ENCODE results near the gene FAF1.
"Not testable (repeated sequence)": the region's sequence is repeated elsewhere in the genome, so short reads cannot be mapped to it uniquely, and the experiment has no call there.

The FAF1 gene

DNA sequence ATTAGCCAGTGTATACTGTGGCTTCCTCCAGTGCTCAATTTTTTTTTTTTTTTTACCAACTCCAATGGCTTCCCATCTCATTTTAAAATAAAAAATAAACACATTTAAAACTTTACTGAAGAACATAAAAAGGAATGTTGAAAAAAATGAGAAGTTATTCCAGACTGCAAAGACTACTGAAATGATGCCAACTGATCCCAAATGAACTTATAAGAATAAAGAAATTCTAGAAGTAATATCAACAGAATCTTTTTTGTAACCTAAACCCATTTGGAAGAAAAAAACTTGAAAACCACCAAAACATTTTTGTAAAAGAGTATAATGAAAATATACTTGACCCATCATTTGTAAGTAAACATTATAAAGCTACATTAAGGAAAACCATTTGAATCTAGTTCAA lies 129.4 kb downstream of the FAF1 start:
- Histone ChIP-seq H3K27me3 (ENCODE audit: low read length) (no peaks in the 10 kb centered on the region), H3K4me3 (ENCODE audit: insufficient read depth, low read length, poor library complexity, severe bottlenecking) (no peak overlapping the region), H3F3A (ENCODE audit: insufficient read depth) (no peaks in the 10 kb centered on the region), H3K27ac (ENCODE audit: low read depth, low read length) (no peak overlapping the region), H2AFZ (ENCODE audit: low read depth, low read length, severe bottlenecking) (no peak overlapping the region), H3K36me3 (ENCODE audit: low read length) (no peaks in the 10 kb centered on the region), H3K9me2 (replicated peaks; ENCODE audit: insufficient read depth, low read length) (no peaks in the 10 kb centered on the region), H3K9me3 (ENCODE audit: insufficient read depth, low read length) (no peaks in the 10 kb centered on the region), H3K9ac (ENCODE audit: low read length) (no peak overlapping the region), H3K4me2 (ENCODE audit: low read depth, low read length, poor library complexity, severe bottlenecking) (no peak overlapping the region), H4K20me1 (ENCODE audit: low read depth, low read length) (0 out of 2 replicates have a peak, but pooled peaks cover 5% of the 10 kb centered on the region), H3K79me2 (ENCODE audit: insufficient read depth, low read length) (peaks cover 79% of the 10 kb centered on the region)
- TF ChIP-seq EZH2phosphoT487 (conservative IDR thresholded peaks at IDR 0.05; ENCODE audit: low read length) = no peak
- TF ChIP-seq, protein P1, sequence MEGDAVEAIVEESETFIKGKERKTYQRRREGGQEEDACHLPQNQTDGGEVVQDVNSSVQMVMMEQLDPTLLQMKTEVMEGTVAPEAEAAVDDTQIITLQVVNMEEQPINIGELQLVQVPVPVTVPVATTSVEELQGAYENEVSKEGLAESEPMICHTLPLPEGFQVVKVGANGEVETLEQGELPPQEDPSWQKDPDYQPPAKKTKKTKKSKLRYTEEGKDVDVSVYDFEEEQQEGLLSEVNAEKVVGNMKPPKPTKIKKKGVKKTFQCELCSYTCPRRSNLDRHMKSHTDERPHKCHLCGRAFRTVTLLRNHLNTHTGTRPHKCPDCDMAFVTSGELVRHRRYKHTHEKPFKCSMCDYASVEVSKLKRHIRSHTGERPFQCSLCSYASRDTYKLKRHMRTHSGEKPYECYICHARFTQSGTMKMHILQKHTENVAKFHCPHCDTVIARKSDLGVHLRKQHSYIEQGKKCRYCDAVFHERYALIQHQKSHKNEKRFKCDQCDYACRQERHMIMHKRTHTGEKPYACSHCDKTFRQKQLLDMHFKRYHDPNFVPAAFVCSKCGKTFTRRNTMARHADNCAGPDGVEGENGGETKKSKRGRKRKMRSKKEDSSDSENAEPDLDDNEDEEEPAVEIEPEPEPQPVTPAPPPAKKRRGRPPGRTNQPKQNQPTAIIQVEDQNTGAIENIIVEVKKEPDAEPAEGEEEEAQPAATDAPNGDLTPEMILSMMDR (IDR thresholded peaks at IDR 0.05; ENCODE audit: insufficient read depth, low read length, poor library complexity, severe bottlenecking) = no peak

DNA sequence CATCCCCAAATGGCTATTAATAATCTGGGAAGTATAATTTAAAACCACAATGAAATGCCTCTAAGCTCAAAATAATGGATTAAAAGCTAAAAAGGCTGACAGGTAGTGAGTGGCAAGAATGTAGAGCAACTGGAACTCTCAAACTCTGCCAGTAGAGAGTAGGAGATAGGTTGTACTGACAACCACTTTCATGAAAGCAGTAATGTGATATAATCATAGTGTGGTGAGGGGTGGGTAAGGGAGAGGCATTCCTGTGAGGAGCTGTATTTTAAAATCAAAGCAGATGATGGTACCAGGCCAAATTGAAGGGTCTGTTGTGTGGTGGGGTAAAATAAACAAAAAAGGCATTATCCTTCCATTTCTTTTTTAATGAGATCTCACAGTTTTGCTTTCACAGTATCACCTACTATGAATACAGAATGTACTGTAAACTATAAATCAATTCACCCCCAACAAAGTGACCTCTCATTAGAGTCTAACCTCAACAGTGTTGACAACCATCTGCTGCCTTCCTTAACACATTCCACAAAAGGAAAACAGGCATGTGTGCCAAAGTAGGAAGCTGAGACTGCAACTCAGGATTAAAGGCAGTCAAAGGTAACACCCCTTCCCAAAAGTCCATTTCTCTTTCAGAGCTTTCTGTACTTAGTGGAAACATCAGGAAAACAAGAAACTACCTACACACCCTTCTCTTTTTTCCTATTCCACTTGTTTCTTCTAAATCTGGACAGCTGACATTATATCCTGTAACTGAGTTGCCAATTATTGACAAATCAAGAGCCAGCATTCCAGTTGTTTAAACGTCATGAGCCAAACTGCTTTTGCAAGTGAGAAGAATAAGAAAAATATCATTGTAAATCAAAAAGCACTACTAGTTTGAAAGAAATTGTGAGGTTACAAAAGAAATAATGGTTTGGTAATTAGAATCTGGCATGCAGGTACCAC lies 130.8 kb downstream of the FAF1 start:
- H3K4me2 ChIP-seq (ENCODE audit: low read depth, low read length, poor library complexity, severe bottlenecking) = no peak overlapping the region
- TF ChIP-seq EZH2phosphoT487 (conservative IDR thresholded peaks at IDR 0.05; ENCODE audit: low read length) = no peak
- TF ChIP-seq, protein P1 (IDR thresholded peaks at IDR 0.05; ENCODE audit: insufficient read depth, low read length, poor library complexity, severe bottlenecking) = no peak
- no peaks in the 10 kb centered on the region for H3K9me2 ChIP-seq (replicated peaks; ENCODE audit: insufficient read depth, low read length)
- no peak overlapping the region for H3K4me3 ChIP-seq (ENCODE audit: insufficient read depth, low read length, poor library complexity, severe bottlenecking)
- peaks cover 78% of the 10 kb centered on the region for H3K79me2 ChIP-seq (ENCODE audit: insufficient read depth, low read length)
- H3K9me3 ChIP-seq (ENCODE audit: insufficient read depth, low read length) = no peaks in the 10 kb centered on the region
- no peak overlapping the region for H3K9ac ChIP-seq (ENCODE audit: low read length)
- H4K20me1 ChIP-seq (ENCODE audit: low read depth, low read length) = peaks cover 3% of the 10 kb centered on the region; the same call in 1 of the 2 replicates
- no peaks in the 10 kb centered on the region for H3K27me3 ChIP-seq (ENCODE audit: low read length)
- no peaks in the 10 kb centered on the region for H3K36me3 ChIP-seq (ENCODE audit: low read length)
- H3F3A ChIP-seq (ENCODE audit: insufficient read depth) = no peaks in the 10 kb centered on the region
- no peak overlapping the region for H2AFZ ChIP-seq (ENCODE audit: low read depth, low read length, severe bottlenecking)
- H3K27ac ChIP-seq (ENCODE audit: low read depth, low read length) = no peak overlapping the region

DNA sequence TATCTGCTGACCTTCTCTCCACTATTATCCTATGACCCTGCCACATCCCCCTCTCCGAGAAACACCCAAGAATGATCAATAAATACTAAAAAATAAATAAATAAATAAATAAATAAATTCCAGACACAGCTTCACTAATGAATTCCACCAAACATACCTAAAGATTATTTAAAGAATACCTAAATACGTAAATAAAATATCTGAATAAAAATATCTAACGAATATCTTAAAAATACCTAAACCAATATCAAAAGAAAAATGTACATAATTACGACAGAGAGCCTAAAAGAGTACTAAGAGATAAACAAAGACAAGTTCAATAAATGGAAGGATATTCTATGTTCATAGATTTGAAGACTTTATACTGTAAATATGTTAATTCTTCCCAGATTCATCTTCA lies 132.5 kb downstream of the FAF1 start:
- Histone ChIP-seq H2AFZ (ENCODE audit: low read depth, low read length, severe bottlenecking) (no peak overlapping the region), H3K36me3 (ENCODE audit: low read length) (no peaks in the 10 kb centered on the region), H3K4me3 (ENCODE audit: insufficient read depth, low read length, poor library complexity, severe bottlenecking) (no peak overlapping the region), H3K9ac (ENCODE audit: low read length) (no peak overlapping the region), H3K9me3 (ENCODE audit: insufficient read depth, low read length) (no peaks in the 10 kb centered on the region), H3K9me2 (replicated peaks; ENCODE audit: insufficient read depth, low read length) (no peaks in the 10 kb centered on the region), H3K27me3 (ENCODE audit: low read length) (no peaks in the 10 kb centered on the region), H4K20me1 (ENCODE audit: low read depth, low read length) (peaks cover 3% of the 10 kb centered on the region; the same call in 1 of the 2 replicates), H3F3A (ENCODE audit: insufficient read depth) (no peaks in the 10 kb centered on the region), H3K27ac (ENCODE audit: low read depth, low read length) (no peak overlapping the region), H3K4me2 (ENCODE audit: low read depth, low read length, poor library complexity, severe bottlenecking) (no peak overlapping the region), H3K79me2 (ENCODE audit: insufficient read depth, low read length) (peaks cover 75% of the 10 kb centered on the region)
- no peak for TF ChIP-seq EZH2phosphoT487 (conservative IDR thresholded peaks at IDR 0.05; ENCODE audit: low read length)
- TF ChIP-seq, protein P1 (IDR thresholded peaks at IDR 0.05; ENCODE audit: insufficient read depth, low read length, poor library complexity, severe bottlenecking) = no peak

DNA sequence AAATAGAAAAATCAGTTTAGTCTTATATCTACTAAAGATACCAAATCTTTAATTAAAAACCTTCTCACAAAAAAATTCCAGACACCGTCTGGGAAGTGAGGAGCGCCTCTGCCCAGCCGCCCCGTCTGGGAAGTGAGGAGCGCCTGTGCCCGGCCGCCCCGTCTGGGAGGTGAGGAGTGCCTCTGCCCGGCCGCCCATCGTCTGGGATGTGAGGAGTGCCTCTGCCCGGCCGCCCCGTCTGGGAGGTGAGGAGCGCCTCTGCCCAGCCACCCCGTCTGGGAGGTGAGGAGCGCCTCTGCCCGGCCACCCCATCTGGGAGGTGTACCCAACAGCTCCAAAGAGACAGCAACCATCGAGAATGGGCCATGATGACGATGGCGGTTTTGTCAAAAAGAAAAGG lies 133.3 kb downstream of the FAF1 start:
- not testable (repeated sequence) for H3K9me2 ChIP-seq (replicated peaks; ENCODE audit: insufficient read depth, low read length); H4K20me1 ChIP-seq (ENCODE audit: low read depth, low read length); H3K9ac ChIP-seq (ENCODE audit: low read length); H3F3A ChIP-seq (ENCODE audit: insufficient read depth); H3K4me2 ChIP-seq (ENCODE audit: low read depth, low read length, poor library complexity, severe bottlenecking); H3K27me3 ChIP-seq (ENCODE audit: low read length); H2AFZ ChIP-seq (ENCODE audit: low read depth, low read length, severe bottlenecking); H3K4me3 ChIP-seq (ENCODE audit: insufficient read depth, low read length, poor library complexity, severe bottlenecking); H3K27ac ChIP-seq (ENCODE audit: low read depth, low read length); H3K9me3 ChIP-seq (ENCODE audit: insufficient read depth, low read length); H3K36me3 ChIP-seq (ENCODE audit: low read length)
- H3K79me2 ChIP-seq (ENCODE audit: insufficient read depth, low read length) = peaks cover 74% of the 10 kb centered on the region
